ENCODE data around the gene C12orf76. TPM values are rescaled to one million over a fixed set of nuclear protein-coding genes. Genes with fewer than 3 reads are reported as not detected.

Gene C12orf76
- polyA plus RNA-seq, 3 donors = 9.3 to 19.4 (median 10.6) TPM

GRCh38 chr12:110084314-110085015, 36.1 kb upstream of the C12orf76 start:
- Histone ChIP-seq H2AFZ (ENCODE audit: insufficient read depth, low read depth, low read length, poor library complexity, severe bottlenecking) (no peak overlapping the region), H3K9me3 (replicated peaks in 1 of 2; ENCODE audit: control insufficient read depth in 1 of 2, insufficient read depth in 1 of 2, low read length in 2 of 2) (no peaks in the 10 kb centered on the region), H3K4me2 (replicated peaks; ENCODE audit: extremely low read depth, low read length, poor library complexity, severe bottlenecking) (no peak overlapping the region), H3K79me2 (ENCODE audit: insufficient read depth, low read length) (no peaks in the 10 kb centered on the region), H3K4me3 (replicated peaks in 1 of 3; ENCODE audit: low read depth in 2 of 3, low read length in 3 of 3) (no peak overlapping the region), H3K9ac (ENCODE audit: insufficient read depth, low read length, poor library complexity, severe bottlenecking) (no peak overlapping the region), H3K36me3 (replicated peaks in 1 of 2; ENCODE audit: control insufficient read depth in 1 of 2, insufficient read depth in 2 of 2, low read length in 2 of 2) (no peaks in the 10 kb centered on the region), H3K27ac (ENCODE audit: low read depth in 1 of 2, low read length in 2 of 2) (no peak overlapping the region), H4K20me1 (ENCODE audit: insufficient read depth, low read length) (no peaks in the 10 kb centered on the region), H3K27me3 (ENCODE audit: control insufficient read depth in 2 of 2, insufficient read depth in 2 of 2, low read length in 2 of 2) (no peaks in the 10 kb centered on the region), H3K4me1 (ENCODE audit: control insufficient read depth in 1 of 2, insufficient read depth in 2 of 2, low read length in 2 of 2) (peaks cover 43 to 46% of the 10 kb centered on the region in 2 donors)
- WGBS (ENCODE audit: insufficient coverage) = no CpG with 5 or more reads among the region's 4 CpGs
- Mint-ChIP-seq H3K4me3 (no peak overlapping the region), H3K27me3 (ENCODE audit: low read depth in 3 of 3) (peaks cover 0 to 13% (median 6%) of the 10 kb centered on the region in 3 donors), H3K9me3 (peaks cover 0 to 5% (median 2%) of the 10 kb centered on the region in 7 donors), H3K36me3 (peaks cover 0 to 3% of the 10 kb centered on the region in 2 donors), H3K4me1 (peaks cover 42% of the 10 kb centered on the region), H3K27ac (no peak overlapping the region)
- TF ChIP-seq CTCF (IDR thresholded peaks at IDR 0.05) = no peak
- intact Hi-C loops (cut with micrococcal nuclease) = no loop called here
- no peak for DNase-seq

- intact Hi-C loops (cut with micrococcal nuclease) = no loop called here
- Histone ChIP-seq H3K79me2 (ENCODE audit: insufficient read depth, low read length) (no peaks in the 10 kb centered on the region), H3K27ac (ENCODE audit: low read depth in 1 of 2, low read length in 2 of 2) (no peak overlapping the region), H4K20me1 (ENCODE audit: insufficient read depth, low read length) (no peaks in the 10 kb centered on the region), H2AFZ (ENCODE audit: insufficient read depth, low read depth, low read length, poor library complexity, severe bottlenecking) (peak overlapping the region; percentile 85), H3K9me3 (replicated peaks in 1 of 2; ENCODE audit: control insufficient read depth in 1 of 2, insufficient read depth in 1 of 2, low read length in 2 of 2) (no peaks in the 10 kb centered on the region), H3K36me3 (replicated peaks in 1 of 2; ENCODE audit: control insufficient read depth in 1 of 2, insufficient read depth in 2 of 2, low read length in 2 of 2) (no peaks in the 10 kb centered on the region), H3K4me1 (ENCODE audit: control insufficient read depth in 1 of 2, insufficient read depth in 2 of 2, low read length in 2 of 2) (peaks cover 13 to 14% of the 10 kb centered on the region in 2 donors), H3K4me3 (replicated peaks in 1 of 3; ENCODE audit: low read depth in 2 of 3, low read length in 3 of 3) (no peak overlapping the region), H3K27me3 (ENCODE audit: control insufficient read depth in 2 of 2, insufficient read depth in 2 of 2, low read length in 2 of 2) (no peaks in the 10 kb centered on the region), H3K4me2 (replicated peaks; ENCODE audit: extremely low read depth, low read length, poor library complexity, severe bottlenecking) (peak overlapping the region; percentile 82), H3K9ac (ENCODE audit: insufficient read depth, low read length, poor library complexity, severe bottlenecking) (no peak overlapping the region)
- H3K27me3 Mint-ChIP-seq (ENCODE audit: low read depth in 3 of 3) = peaks cover 0 to 9% (median 4%) of the 10 kb centered on the region in 3 donors
- H3K36me3 Mint-ChIP-seq = no peaks in the 10 kb centered on the region
- H3K9me3 Mint-ChIP-seq = peaks cover 0 to 5% (median 0%) of the 10 kb centered on the region in 7 donors
- peaks cover 11% of the 10 kb centered on the region for H3K4me1 Mint-ChIP-seq
- TF ChIP-seq CTCF (IDR thresholded peaks at IDR 0.05) = no peak
- H3K27ac Mint-ChIP-seq = peak overlapping the region in 6 of 7 donors; percentile 33 to 98 (median 46)
- no peak for DNase-seq
- WGBS (ENCODE audit: insufficient coverage) = 92% methylated on average over 3 of the region's 7 CpGs
- peak overlapping the region in 1 of 2 donors; percentile 82 for H3K4me3 Mint-ChIP-seq
Measured at GRCh38 chr12:110080410-110080809, 32.1 kb upstream of the C12orf76 start.

Measured in CD14-positive monocyte (primary cell).